Measurements from ENCODE around the gene METTL13. TPM values are rescaled to one million over a fixed set of nuclear protein-coding genes. Genes with fewer than 3 reads are reported as not detected.

The METTL13 gene
- polyA plus RNA-seq, 3 donors from 2014 or later, result 15.1 to 42.9 (median 19.9) TPM

Other genes starting within 250 kb of the METTL13 start
- gene MYOCOS, start 159.4 kb upstream of the METTL13 start, polyA plus RNA-seq, result not detected
- gene MYOC, start 129.0 kb upstream of the METTL13 start, polyA plus RNA-seq, result not detected
- 10 to 100 TPM; 21.7 to 31.1 (median 24.0) TPM for gene VAMP4, start 39.6 kb upstream of the METTL13 start, polyA plus RNA-seq
- gene DNM3, start 59.8 kb downstream of the METTL13 start, polyA plus RNA-seq, result 1 to 10 TPM in 1 of 3 donors, under 1 TPM in 2; 0.52 to 1.2 (median 0.99) TPM

Data from immature natural killer cell (primary cell).